SK-MEL-5 (cell line): ENCODE data around the gene ABCB4. TPM values are rescaled to one million over a fixed set of nuclear protein-coding genes. Genes with fewer than 3 reads are reported as not detected.

ENCODE experiments used
- DNase-seq: peaks from one replicate; pipeline ENCODE4 v3.0.0-alpha.2; 2016; ENCODE audit warnings: low read depth, low spot score
- in situ Hi-C: cut with HindIII; loops from 2 replicates; pipeline ENCODE4 v1.10.0; 2016; ENCODE audit warnings: low sequenced_read_pairs, high pct_unique_total_duplicates, low pct_unique_long_range_greater_than_20kb
- total RNA-seq: library from RNA; depleted of rRNA; stranded (reverse); fragments of >200 nt; shearing (Covaris generic); gene quantifications from 2 replicates; pipeline ENCODE4 v1.2.3, GENCODE V29; 2014; rRNA removed

ABCB4 gene
- total RNA-seq, 1 experiment from 2014 or later = 10.7 TPM

GRCh38 chr7:87391020-87391701 lies 84.3 kb downstream of the ABCB4 start:
- in situ Hi-C loops = no loop called here
- no peak for DNase-seq

- in situ Hi-C loops = no loop called here
- DNase-seq = peak; percentile 54
Measured at GRCh38 chr7:87380905-87381304, 94.6 kb downstream of the ABCB4 start.

- in situ Hi-C loops = no loop called here
- no peak for DNase-seq
Measured at GRCh38 chr7:87375662-87376435, 99.6 kb downstream of the ABCB4 start.

- in situ Hi-C loops = no loop called here
- DNase-seq = no peak
Measured at GRCh38 chr7:87370660-87371180, 104.8 kb downstream of the ABCB4 start.

GRCh38 chr7:87369216-87369615 lies 106.3 kb downstream of the ABCB4 start:
- in situ Hi-C loops = no loop called here

GRCh38 chr7:87364246-87364645 lies 111.2 kb downstream of the ABCB4 start:
- no peak for DNase-seq
- in situ Hi-C loops = no loop called here

More at GRCh38 chr7:87369216-87369615, 106.3 kb downstream of the ABCB4 start:
- DNase-seq = no peak

GRCh38 chr7:87363342-87363741 lies 112.1 kb downstream of the ABCB4 start:
- in situ Hi-C loops = no loop called here
- DNase-seq = no peak

- in situ Hi-C loops = no loop called here
- DNase-seq = no peak
Measured at GRCh38 chr7:87361320-87361719, 114.2 kb downstream of the ABCB4 start.

- in situ Hi-C loops = no loop called here
- no peak for DNase-seq
Measured at GRCh38 chr7:87359366-87359765, 116.1 kb downstream of the ABCB4 start.

- no peak for DNase-seq
- in situ Hi-C loops = no loop called here
Measured at GRCh38 chr7:87356448-87356847, 119.0 kb downstream of the ABCB4 start.

- peak; percentile 9 for DNase-seq
- in situ Hi-C loops = no loop called here
Measured at GRCh38 chr7:87354749-87355148, 120.7 kb downstream of the ABCB4 start.

Other genes starting within 250 kb of the ABCB4 start
- 5.9 and 7.1 TPM in 2 replicates for gene CROT, start 130.0 kb downstream of the ABCB4 start, total RNA-seq
- gene ABCB1, start 125.2 kb upstream of the ABCB4 start, total RNA-seq = 2.0 and 3.2 TPM in 2 replicates
- 0.21 and 0.55 TPM in 2 replicates for gene RUNDC3B, start 152.7 kb upstream of the ABCB4 start, total RNA-seq